Tibial artery (tissue), 4 donors: ENCODE results near the gene BACH2.

Source experiments
- DNase-seq, 2 donors: peaks; one replicate each; pipeline ENCODE4 v3.0.0-alpha.2; 2019
- H3K27ac ChIP-seq, 2 donors: fragments of 200-600 bp; sonication (generic) in 1 of 2; 1 replicate in 1 of 2; 2 replicates in 1 of 2; pipeline ENCODE4 v1.5.1; 2018 to 2019; ENCODE audit warnings: mild to moderate bottlenecking in 1 of 2
- H3K27me3 ChIP-seq, 2 donors: fragments of 200-600 bp; sonication (generic) in 1 of 2; one replicate each; pipeline versions ENCODE4 v1.5.1 to v1.6.0; 2016 to 2019
- H3K36me3 ChIP-seq, 3 donors: fragments of 200-600 bp; sonication (generic) in 2 of 3; one replicate each; pipeline ENCODE4 v1.5.1; 2016 to 2019; ENCODE audit warnings: mild to moderate bottlenecking in 2 of 3
- H3K4me1 ChIP-seq, 4 donors: fragments of 200-600 bp; sonication (generic) in 2 of 4; 1 replicate in 3 of 4; 2 replicates in 1 of 4; pipeline ENCODE4 v1.5.1; 2016 to 2019
- H3K4me3 ChIP-seq, 2 donors: fragments of 200-600 bp; sonication (generic) in 1 of 2; 1 replicate in 1 of 2; 2 replicates in 1 of 2; pipeline ENCODE4 v1.5.1; 2018 to 2019; ENCODE audit warnings: mild to moderate bottlenecking in 2 of 2
- H3K9me3 ChIP-seq, 3 donors: fragments of 200-600 bp; sonication (generic) in 1 of 3; one replicate each; pipeline ENCODE4 v1.5.1; 2016 to 2019
- CTCF ChIP-seq, 2 experiments: fragments of 200-600 bp in 1 of 2; fragments of 450-650 bp in 1 of 2; IDR thresholded peaks; one replicate each; pipeline ENCODE4 v1.5.1; 2017 to 2019; ENCODE audit warnings: antibody characterized with exemption in 2 of 2, mild to moderate bottlenecking in 1 of 2, moderate library complexity in 1 of 2
- intact Hi-C: fragments of 100-400 bp; cut with DNase I; formaldehyde crosslinking; loops from one replicate; pipeline ENCODE4 v1.15.0; 2023; ENCODE audit warnings: low total_unique reads

The BACH2 gene

DNA sequence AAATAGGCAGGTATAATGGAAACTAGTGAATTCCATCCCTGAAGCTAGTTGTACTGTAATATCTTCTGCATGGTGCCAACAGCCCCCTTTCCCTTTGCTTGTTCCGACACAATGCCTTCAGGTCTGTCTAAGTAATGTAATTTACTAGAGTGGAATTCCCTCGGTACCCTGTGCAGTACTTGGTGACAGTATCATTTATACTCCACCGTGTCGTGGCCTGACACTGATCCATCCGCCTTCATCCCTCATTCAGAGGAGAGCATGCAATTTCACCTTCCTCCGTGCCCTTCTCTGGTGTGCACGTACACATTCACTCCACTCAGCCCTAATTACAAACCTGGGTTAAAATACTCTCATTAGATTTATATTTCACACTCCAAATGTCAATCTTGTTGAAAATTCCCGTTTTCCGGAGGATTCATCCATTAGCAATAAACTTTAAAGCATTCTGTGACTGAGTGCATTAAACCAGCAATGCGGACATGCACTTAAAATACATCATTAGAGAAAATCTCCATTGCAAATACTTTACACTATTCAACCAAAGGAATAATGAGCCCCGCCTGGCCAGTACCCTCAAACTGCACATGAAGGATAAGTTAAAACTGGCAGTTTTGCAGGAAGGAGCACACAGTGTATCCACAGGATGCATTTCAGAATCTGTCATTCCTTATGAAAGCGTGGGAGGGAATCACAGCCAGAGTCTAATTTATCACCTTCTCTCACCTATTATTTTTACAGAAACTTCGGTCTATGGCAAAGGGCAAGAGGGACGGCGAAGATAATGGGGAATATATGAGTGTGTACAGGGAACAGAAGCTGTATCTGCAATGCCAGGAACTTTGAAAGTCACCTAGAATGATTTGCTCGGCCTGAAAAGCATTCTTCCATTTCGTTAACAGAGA lies 219.9 kb downstream of the BACH2 start:
- no peak for DNase-seq
- Histone ChIP-seq H3K27me3 (no peaks in the 10 kb centered on the region), H3K4me1 (no peaks in the 10 kb centered on the region), H3K36me3 (no peaks in the 10 kb centered on the region), H3K9me3 (no peaks in the 10 kb centered on the region), H3K27ac (no peak overlapping the region), H3K4me3 (no peak overlapping the region)
- no peak for TF ChIP-seq CTCF (IDR thresholded peaks at IDR 0.05)
- intact Hi-C loops = no loop called here

GRCh38 chr6:90074161-90074850 lies 222.3 kb downstream of the BACH2 start:
- Histone ChIP-seq H3K4me1 (no peaks in the 10 kb centered on the region), H3K4me3 (no peak overlapping the region), H3K9me3 (no peaks in the 10 kb centered on the region), H3K36me3 (no peaks in the 10 kb centered on the region), H3K27ac (no peak overlapping the region), H3K27me3 (no peaks in the 10 kb centered on the region)
- no peak for TF ChIP-seq CTCF (IDR thresholded peaks at IDR 0.05)
- intact Hi-C loops = no loop called here
- DNase-seq = no peak

DNA sequence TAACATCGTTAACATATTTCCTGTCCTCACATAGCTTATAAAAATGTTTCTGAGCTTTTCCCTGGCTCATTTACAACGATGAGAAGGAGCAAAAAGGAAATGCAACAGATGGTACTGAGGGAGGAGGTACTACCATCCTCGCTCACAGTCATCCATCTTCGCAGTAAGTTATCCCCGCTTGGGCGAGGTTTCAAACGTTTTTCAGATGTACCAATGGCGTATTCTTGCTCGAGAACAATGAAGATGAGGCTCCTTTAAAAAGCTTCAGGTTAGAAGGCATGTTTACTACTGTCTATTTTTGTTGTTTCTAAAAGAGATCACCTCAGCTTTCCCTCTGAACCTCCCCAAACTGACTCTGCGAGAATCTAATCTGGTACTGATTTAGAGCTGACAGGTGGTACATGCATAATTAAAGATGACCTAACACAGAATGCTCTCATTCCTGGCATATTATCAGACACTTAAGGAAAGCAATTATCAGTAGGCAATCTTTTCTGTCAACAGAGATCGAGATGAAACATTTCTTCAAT lies 223.6 kb downstream of the BACH2 start:
- H3K9me3 ChIP-seq = no peaks in the 10 kb centered on the region
- no peaks in the 10 kb centered on the region for H3K4me1 ChIP-seq
- no peak for DNase-seq
- no peaks in the 10 kb centered on the region for H3K36me3 ChIP-seq
- H3K27me3 ChIP-seq = no peaks in the 10 kb centered on the region
- TF ChIP-seq CTCF (IDR thresholded peaks at IDR 0.05) = no peak
- H3K4me3 ChIP-seq = no peak overlapping the region
- intact Hi-C loops = no loop called here
- no peak overlapping the region for H3K27ac ChIP-seq

- intact Hi-C loops = no loop called here
- Histone ChIP-seq H3K4me1 (no peaks in the 10 kb centered on the region), H3K27ac (no peak overlapping the region)
Measured at GRCh38 chr6:90072501-90072900, 224.1 kb downstream of the BACH2 start.

More at GRCh38 chr6:90072501-90072900, 224.1 kb downstream of the BACH2 start:
- DNase-seq = no peak
- Histone ChIP-seq H3K27me3 (no peaks in the 10 kb centered on the region), H3K9me3 (no peaks in the 10 kb centered on the region), H3K36me3 (no peaks in the 10 kb centered on the region), H3K4me3 (no peak overlapping the region)
- TF ChIP-seq CTCF (IDR thresholded peaks at IDR 0.05) = no peak
